C4-2B (cell line): ENCODE measurements around the gene RMRP.

Experiments
- CTCF ChIP-seq: fragments of 450-650 bp; conservative IDR thresholded peaks from 2 replicates; pipeline ENCODE4 v1.5.1; 2017; ENCODE audit warnings: mild to moderate bottlenecking
- ZFX ChIP-seq: fragments of 450-650 bp; IDR thresholded peaks from 2 replicates; pipeline ENCODE4 v1.6.1; 2017

GRCh38 chr9:35612843-35613242, 45.0 kb downstream of the RMRP start:
- TF ChIP-seq CTCF = no peak
- no peak for TF ChIP-seq ZFX
